Stimulated activated memory B cell treated with anti-CD40 and anti-IgM and Interleukin-4, amounts not matched to agents 10 μg/mL and 1 μg/mL and 100 μg/mL, for 72 hours (primary cell): ENCODE results near the gene ECI1.

Experiments
- ATAC-seq: fragments of 150-1000 bp; cut with Tn5 transposase; 2 replicates; pipeline ENCODE4 v1.10.0; 2021
- H3K27ac Mint-ChIP-seq: one replicate; pipeline ENCODE4 v1.8.0; 2022; ENCODE audit warnings: mild to moderate bottlenecking, mixed read lengths
- H3K27me3 Mint-ChIP-seq: one replicate; pipeline ENCODE4 v1.8.0; 2022; ENCODE audit warnings: mixed read lengths
- H3K36me3 Mint-ChIP-seq: one replicate; pipeline ENCODE4 v1.8.0; 2022; ENCODE audit warnings: mixed read lengths
- H3K4me1 Mint-ChIP-seq: one replicate; pipeline ENCODE4 v1.8.0; 2022; ENCODE audit warnings: mixed read lengths
- H3K4me3 Mint-ChIP-seq: one replicate; pipeline ENCODE4 v1.8.0; 2022; ENCODE audit warnings: mild to moderate bottlenecking, moderate library complexity, mixed read lengths
- H3K9me3 Mint-ChIP-seq: one replicate; pipeline ENCODE4 v1.8.0; 2022; ENCODE audit warnings: mixed read lengths

Gene ECI1

DNA sequence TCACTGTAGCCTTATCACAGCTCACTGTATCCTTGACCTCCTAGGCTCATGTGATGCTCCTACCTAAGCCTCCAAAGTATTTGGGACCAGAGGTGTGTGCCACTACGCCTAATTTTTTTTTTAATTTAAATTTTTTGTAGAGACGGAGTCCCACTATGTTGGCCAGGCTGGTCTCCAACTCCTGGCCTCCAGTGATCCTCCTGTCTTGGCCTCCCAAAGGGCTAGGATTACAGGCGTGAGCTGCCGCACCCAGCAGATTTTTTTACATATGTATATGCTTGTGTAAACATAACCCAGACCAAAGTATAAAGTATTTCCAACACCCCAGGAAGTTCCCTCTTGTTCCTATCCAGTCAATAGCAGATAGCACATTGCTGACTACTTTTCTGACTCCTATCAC, 35.1 kb downstream of the ECI1 start:
- peaks cover 22% of the 10 kb centered on the region for H3K4me1 Mint-ChIP-seq
- peak overlapping the region; percentile 79 for H3K4me3 Mint-ChIP-seq
- H3K27ac Mint-ChIP-seq, result peak overlapping the region; percentile 83
- ATAC-seq, result no peak
- peaks cover 18% of the 10 kb centered on the region for H3K36me3 Mint-ChIP-seq
- H3K27me3 Mint-ChIP-seq, result no peaks in the 10 kb centered on the region
- H3K9me3 Mint-ChIP-seq, result no peaks in the 10 kb centered on the region

DNA sequence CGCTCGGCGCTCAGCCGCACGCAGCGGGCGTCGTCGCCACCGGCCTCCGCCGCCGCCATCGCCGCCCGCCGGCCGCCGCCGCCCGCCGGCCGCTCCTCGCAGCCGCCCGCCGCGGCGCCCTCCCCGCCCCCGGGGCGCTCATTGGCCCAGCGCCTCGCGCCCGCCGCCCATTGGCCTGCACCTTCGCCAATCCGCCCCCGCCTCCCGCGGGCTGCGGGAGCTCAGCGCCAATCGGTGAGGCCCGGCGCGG, 36.7 kb downstream of the ECI1 start, which contains the start of gene PGP:
Gene PGP, minus strand, starts transcription at position 122 of the 250 bp plus-strand sequence. Its CDS starts 63 bp downstream, at position 59.
- Mint-ChIP-seq H3K9me3 (no peaks in the 10 kb centered on the region), H3K27me3 (no peaks in the 10 kb centered on the region), H3K27ac (peak within 1 kb of the TSS; percentile 83), H3K36me3 (peaks cover 24% of the 10 kb centered on the region), H3K4me1 (peaks cover 27% of the 10 kb centered on the region), H3K4me3 (peak within 1 kb of the TSS; percentile 79)
- ATAC-seq, result peak; percentile 97

DNA sequence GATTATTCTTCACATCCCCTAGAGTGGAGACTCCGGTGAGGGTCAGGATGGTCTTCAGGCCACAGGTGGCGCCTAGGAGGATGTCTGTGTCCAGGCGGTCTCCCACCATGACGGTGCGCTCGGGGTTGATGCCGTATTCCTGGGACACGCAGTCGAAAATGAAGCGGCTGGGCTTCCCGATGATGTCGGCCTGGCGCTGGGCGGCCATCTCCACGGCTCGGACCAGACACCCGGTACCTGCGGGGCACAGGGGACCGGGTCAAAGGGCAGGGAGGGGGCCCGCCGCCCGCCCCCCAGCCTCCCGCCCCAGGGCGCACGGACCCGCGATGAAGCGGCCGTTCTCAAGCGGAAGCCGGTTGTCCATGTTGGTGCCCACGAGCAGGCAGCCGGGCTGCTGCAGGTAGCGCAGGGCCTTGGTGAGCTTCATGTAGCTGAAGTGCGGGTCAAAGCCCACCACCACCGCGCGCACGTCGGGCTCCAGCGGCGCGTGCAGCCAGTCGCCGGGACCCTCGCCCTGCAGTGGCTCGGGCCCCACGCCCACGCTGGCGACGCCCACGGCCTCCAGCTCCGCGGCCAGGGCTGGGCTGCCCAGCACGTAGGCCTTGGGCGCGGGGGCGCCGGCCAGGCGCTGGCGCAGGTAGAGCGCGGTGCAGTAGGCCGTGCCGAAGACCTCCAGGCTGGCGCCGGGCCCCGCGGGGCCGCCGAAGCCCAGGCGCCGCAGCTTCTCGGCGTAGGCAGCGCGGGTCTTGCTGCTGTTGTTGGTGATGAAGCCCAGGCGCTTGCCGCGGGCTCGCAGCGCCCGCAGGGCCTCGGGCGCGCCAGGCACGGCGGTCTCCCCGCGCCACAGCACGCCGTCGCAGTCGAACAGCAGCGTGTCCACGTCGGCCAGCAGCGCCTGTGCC, 37.3 kb downstream of the ECI1 start:
- no peak for ATAC-seq
- no peaks in the 10 kb centered on the region for H3K27me3 Mint-ChIP-seq

DNA sequence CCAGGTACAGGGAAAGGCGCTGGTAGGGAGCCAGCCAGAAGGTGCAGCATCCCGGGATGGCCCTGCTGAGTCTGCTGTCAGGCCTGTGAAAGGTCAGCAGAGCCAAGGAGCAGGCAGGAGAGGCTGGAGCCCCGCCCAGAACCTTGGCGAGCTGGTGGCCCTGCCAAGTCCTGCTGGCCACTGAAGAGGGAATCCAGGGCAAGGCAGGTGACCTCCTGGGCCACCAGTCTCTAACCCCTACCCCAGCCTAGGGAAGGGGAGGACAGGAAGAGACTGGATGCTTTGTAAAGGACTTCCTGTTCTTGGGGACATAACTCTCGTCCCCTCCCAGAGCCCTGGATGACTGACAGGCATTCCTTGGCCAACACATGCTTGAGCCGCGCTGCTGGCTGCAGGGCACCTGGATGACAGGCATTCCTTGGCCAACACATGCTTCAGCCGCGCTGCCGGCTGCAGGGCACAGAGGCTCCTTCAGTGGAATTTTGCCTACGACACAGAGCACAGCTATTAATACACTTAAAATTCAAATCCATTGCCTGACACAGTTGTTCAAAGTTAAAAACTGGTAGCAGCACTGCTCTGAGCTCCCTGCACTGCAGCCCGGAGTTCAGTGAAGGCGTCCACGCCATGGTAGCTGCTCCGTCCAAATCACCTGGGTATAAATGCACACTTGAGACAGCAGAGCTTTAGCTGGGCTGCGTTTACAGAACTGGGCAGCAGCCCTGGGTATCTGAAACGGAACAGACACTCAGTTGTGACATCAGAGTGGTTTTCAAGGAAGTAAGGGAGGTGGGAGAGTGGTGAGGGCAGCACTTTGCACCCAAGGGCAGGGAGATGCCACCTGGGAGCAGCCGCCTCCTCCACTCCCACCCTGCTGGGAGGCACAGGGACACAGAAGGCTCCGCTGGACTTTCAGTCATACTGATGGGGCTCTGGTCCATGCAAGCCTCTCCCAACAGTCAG, 38.7 kb downstream of the ECI1 start:
- peaks cover 32% of the 10 kb centered on the region for H3K4me1 Mint-ChIP-seq
- H3K27me3 Mint-ChIP-seq, result no peaks in the 10 kb centered on the region
- no peaks in the 10 kb centered on the region for H3K9me3 Mint-ChIP-seq
- H3K36me3 Mint-ChIP-seq, result peaks cover 36% of the 10 kb centered on the region
- ATAC-seq, result no peak
- peak overlapping the region; percentile 70 for H3K4me3 Mint-ChIP-seq
- H3K27ac Mint-ChIP-seq, result no peak overlapping the region

More for the DNA sequence above, 37.3 kb downstream of the ECI1 start:
- peaks cover 27% of the 10 kb centered on the region for H3K4me1 Mint-ChIP-seq
- peak overlapping the region; percentile 83 for H3K27ac Mint-ChIP-seq
- H3K4me3 Mint-ChIP-seq, result peak overlapping the region; percentile 70
- no peaks in the 10 kb centered on the region for H3K9me3 Mint-ChIP-seq
- H3K36me3 Mint-ChIP-seq, result peaks cover 24% of the 10 kb centered on the region

DNA sequence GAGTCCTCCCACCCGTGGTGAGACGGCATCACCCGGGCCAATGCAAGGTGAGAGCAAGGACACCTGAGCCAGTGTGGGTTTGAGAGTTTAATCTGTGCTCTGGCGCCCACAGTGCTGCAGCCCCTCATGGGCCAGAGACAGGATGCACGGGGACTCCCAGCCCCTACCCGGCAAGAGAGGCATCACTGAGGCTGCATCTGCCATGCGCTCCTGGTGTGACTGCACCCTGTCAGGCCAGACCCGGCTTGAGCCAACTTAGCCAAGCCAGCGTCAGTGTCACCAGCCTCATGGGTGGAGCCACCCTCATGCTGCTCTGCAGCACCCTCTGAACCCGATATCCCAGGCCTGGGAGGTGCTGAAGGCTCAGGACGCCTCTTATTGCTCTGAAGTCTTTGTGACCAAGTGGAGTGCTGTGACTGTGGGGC, 39.5 kb downstream of the ECI1 start:
- Mint-ChIP-seq H3K27ac (no peak overlapping the region), H3K4me3 (no peak overlapping the region), H3K27me3 (no peaks in the 10 kb centered on the region), H3K9me3 (no peaks in the 10 kb centered on the region), H3K4me1 (peaks cover 38% of the 10 kb centered on the region), H3K36me3 (peaks cover 41% of the 10 kb centered on the region)
- no peak for ATAC-seq

DNA sequence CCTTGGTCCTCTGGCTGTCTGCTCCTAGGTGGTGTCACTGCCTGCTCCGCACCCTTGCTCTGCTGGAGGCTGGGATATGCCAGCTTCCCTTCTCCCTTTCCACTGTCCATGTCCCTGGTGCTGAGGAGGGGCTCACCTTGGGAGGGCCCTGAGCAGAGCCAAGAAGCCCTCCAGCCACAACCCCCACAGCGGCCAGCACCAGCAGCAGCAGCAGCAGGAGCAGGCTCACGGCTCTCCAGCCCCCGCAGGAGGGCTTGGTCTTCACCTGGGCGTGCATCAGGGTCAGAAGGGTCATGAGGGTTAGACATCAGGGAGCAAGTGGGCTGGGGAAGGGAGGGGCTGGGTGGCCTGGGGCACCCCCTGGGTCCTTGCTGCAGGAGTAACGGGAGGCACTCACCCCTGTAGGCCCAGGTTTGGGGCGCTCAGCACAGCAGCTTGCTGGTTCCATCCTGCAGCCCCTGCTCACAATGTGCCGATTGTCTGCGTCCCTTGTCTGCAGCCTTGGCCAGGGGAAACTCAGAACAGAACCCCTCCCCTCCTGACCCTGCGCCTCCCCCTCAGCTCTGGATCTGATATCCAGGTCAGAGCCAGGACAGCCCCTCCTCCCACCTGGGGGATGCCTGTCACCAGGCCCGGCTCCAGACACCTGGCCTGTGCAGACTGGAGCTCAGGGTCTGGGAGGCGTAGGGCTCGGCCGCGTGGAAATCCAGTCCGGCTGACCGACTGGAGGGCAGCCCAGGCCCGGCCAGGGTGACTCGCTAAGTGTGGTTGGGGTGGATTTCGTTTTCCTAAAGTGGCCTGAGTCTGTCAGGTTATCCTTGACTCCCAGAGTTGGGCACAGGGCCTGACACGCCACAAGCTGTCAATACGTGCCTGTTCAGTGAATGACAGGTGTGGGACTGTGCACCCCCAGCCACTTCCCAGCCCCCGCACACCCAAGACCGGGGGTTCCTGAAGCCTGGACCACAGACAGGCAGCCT, 40.7 kb downstream of the ECI1 start, which contains the start of gene BRICD5:
Gene BRICD5, minus strand, starts transcription at position 478 of the 980 bp plus-strand sequence. Its CDS starts 30 bp downstream, at position 448.
- Mint-ChIP-seq H3K27me3 (no peaks in the 10 kb centered on the region), H3K27ac (no peak within 1 kb of the TSS), H3K4me3 (no peak within 1 kb of the TSS), H3K9me3 (no peaks in the 10 kb centered on the region), H3K36me3 (peaks cover 41% of the 10 kb centered on the region), H3K4me1 (peaks cover 46% of the 10 kb centered on the region)
- no peak for ATAC-seq

DNA sequence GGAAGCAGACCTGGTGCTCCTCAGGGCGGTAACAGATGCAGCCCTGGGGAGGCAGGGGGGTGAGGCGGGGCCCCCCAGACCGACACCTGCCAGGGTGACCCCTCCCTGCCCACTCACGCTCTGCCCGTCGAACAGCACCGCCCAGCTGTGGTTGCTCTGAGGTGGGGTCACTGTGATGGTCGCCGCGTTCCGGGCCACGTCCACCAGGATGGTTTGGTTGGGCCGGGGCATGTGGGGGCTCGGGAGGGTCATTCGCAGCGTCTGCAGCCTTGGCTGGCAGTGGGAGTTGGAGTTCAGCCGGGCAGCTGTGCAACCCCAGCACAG, 41.4 kb downstream of the ECI1 start:
- peaks cover 41% of the 10 kb centered on the region for H3K36me3 Mint-ChIP-seq
- no peak for ATAC-seq
- H3K27ac Mint-ChIP-seq, result no peak overlapping the region
- H3K4me3 Mint-ChIP-seq, result no peak overlapping the region
- H3K9me3 Mint-ChIP-seq, result no peaks in the 10 kb centered on the region
- H3K4me1 Mint-ChIP-seq, result peaks cover 46% of the 10 kb centered on the region
- H3K27me3 Mint-ChIP-seq, result no peaks in the 10 kb centered on the region

DNA sequence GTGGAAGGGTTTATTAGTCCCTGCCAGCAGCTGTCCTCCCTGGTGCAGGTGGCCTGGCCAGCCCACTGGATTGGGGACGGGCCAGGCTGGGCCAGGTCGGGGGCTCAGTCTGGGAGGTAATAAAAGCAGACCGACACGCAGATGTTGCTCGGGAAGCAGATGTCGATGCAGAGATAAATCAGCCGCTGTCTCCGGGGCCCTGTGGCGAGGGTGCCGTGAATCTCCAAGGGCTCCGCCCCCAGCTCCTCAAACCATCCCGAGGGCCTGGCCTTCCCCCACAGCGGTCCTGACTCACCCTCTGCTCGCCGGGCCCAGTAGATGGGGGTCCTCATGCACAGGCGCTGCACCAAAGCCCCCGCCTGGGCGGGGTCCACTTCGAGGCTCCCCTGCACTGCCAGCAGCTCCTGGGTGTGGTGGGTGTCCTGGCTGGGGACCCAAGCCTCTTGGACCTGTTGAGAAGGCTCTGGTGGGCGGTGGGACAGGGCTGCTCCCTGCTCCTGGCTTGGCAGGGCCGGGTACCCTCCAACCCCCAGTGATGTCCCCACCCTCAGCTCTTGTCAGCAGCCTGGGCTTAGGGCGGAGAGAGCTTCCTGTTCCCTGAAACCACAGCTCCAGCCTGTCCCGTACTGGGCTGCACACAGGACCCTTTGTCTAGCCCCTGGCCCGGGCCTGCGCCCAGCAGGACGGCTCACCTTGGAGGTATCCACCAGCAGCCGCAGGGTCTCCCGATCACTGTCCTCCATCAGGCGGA, 42.0 kb downstream of the ECI1 start:
- no peak for ATAC-seq
- H3K9me3 Mint-ChIP-seq, result no peaks in the 10 kb centered on the region
- H3K36me3 Mint-ChIP-seq, result peaks cover 41% of the 10 kb centered on the region
- H3K4me1 Mint-ChIP-seq, result peaks cover 51% of the 10 kb centered on the region
- no peak overlapping the region for H3K27ac Mint-ChIP-seq
- H3K4me3 Mint-ChIP-seq, result no peak overlapping the region
- no peaks in the 10 kb centered on the region for H3K27me3 Mint-ChIP-seq

DNA sequence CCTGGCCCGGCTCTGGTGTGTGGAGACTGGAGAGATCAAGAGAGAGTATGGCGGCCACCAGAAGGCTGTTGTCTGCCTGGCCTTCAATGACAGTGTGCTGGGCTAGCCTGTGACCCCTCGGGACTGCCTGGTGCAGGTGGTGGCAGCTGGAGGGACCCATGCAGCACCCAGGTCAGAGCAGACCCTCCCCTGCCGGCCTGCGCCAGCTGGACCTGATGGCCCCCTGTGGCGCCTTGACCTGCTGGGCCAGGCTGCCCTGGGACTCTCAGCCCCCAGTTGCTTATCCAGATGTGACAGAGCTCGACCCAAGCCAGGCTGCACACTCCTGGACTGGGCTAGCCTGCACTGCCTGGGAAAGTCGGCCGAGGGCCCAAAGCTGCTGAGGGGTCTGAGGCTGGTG, 42.6 kb downstream of the ECI1 start:
- Mint-ChIP-seq H3K27me3 (no peaks in the 10 kb centered on the region), H3K4me3 (no peak overlapping the region), H3K27ac (no peak overlapping the region), H3K4me1 (peaks cover 56% of the 10 kb centered on the region), H3K9me3 (no peaks in the 10 kb centered on the region), H3K36me3 (peaks cover 41% of the 10 kb centered on the region)
- ATAC-seq, result no peak

DNA sequence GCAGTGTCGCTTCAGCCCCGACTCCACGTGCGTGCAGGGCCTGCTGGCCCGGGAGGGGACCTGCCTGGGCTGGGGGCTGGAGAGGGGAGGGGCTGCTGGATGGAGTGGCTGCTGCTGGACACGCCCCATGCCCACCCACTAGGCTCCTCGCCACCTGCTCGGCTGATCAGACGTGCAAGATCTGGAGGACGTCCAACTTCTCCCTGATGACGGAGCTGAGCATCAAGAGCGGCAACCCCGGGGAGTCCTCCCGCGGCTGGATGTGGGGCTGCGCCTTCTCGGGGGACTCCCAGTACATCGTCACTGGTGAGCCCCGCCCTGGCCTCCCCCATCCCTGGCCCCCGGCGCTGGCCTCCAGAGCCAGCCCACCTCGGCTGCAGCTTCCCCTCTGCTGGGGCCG, 43.1 kb downstream of the ECI1 start:
- Mint-ChIP-seq H3K27ac (no peak overlapping the region), H3K36me3 (peaks cover 37% of the 10 kb centered on the region), H3K9me3 (no peaks in the 10 kb centered on the region), H3K27me3 (no peaks in the 10 kb centered on the region), H3K4me3 (no peak overlapping the region), H3K4me1 (peaks cover 57% of the 10 kb centered on the region)
- no peak for ATAC-seq

DNA sequence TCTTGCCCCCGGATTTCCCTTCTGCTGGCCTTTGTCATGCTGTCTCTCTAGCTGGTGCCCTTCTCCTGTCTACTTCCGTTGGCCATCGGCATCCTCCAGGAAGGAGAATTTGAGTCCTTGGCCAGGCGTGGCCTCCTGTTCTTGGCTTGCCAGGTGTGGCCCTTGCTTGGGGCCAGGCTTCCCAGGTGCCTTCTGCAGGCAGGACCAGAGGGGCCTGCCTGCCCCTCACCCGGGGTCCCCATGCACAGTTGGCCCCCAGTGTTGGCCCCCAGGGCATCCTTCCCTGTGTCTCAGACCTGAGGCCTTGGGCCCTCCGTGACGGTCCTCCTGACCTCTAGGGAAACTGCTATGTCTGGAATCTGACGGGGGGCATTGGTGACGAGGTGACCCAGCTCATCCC, 43.5 kb downstream of the ECI1 start:
- Mint-ChIP-seq H3K36me3 (peaks cover 33% of the 10 kb centered on the region), H3K27me3 (no peaks in the 10 kb centered on the region), H3K27ac (no peak overlapping the region), H3K4me1 (peaks cover 53% of the 10 kb centered on the region), H3K9me3 (no peaks in the 10 kb centered on the region), H3K4me3 (peak overlapping the region; percentile 7)
- ATAC-seq, result no peak

DNA sequence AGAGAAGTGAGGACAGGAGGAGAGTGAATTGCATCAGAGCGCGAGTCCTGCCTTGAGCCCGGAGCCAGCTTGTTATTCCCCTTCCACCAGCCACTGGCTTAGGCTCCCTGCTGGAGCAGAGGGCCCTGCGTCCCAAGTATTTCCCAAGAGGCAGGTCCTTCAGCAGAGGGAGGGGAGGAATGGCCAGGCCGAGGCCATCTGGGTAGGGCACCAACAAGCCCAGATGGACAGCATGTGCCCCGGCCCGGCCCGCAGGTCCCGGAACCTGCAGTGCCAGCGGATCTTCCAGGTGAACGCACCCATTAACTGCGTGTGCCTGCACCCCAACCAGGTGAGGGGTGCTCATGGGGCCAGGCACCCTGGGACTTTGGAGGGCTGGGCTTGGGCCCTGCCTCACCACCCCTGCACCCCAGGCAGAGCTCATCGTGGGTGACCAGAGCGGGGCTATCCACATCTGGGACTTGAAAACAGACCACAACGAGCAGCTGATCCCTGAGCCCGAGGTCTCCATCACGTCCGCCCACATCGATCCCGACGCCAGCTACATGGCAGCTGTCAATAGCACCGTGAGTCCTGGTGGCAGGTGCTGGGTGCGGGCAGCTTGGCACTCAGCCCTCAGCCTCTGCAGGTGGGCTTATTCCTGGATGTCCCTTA, 44.5 kb downstream of the ECI1 start:
- H3K36me3 Mint-ChIP-seq, result peaks cover 27% of the 10 kb centered on the region
- H3K4me3 Mint-ChIP-seq, result peak overlapping the region; percentile 65
- peaks cover 44% of the 10 kb centered on the region for H3K4me1 Mint-ChIP-seq
- H3K27ac Mint-ChIP-seq, result no peak overlapping the region
- ATAC-seq, result no peak
- no peaks in the 10 kb centered on the region for H3K27me3 Mint-ChIP-seq
- H3K9me3 Mint-ChIP-seq, result no peaks in the 10 kb centered on the region

DNA sequence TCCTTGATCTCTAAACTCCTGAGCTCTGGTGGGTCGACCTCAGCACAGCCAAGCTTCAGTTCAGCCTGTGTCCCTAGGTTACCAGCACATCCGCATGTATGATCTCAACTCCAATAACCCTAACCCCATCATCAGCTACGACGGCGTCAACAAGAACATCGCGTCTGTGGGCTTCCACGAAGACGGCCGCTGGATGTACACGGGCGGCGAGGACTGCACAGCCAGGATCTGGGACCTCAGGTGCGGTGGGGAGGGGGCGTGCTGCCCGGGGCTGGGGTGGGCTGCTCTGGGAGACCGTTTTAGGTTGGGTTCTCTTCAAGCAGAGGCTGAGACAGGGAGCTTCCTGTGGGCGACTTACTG, 45.0 kb downstream of the ECI1 start:
- no peaks in the 10 kb centered on the region for H3K27me3 Mint-ChIP-seq
- no peaks in the 10 kb centered on the region for H3K9me3 Mint-ChIP-seq
- peaks cover 23% of the 10 kb centered on the region for H3K36me3 Mint-ChIP-seq
- no peak for ATAC-seq
- peaks cover 40% of the 10 kb centered on the region for H3K4me1 Mint-ChIP-seq
- H3K4me3 Mint-ChIP-seq, result peak overlapping the region; percentile 65
- H3K27ac Mint-ChIP-seq, result peak overlapping the region; percentile 87

DNA sequence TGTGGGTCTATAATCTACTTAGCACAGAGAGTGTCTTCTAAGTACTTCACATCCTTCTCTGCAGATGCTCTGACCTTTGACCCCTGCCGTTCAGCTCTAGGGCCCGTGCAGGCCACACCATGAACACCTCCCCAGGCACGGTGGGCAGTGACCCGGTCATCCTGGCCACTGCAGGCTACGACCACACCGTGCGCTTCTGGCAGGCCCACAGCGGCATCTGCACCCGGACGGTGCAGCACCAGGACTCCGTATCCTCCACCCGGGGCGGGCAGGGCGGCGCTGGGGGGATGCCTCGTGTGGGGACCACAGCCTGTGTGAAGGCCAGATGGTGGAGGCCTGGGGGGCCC, 45.4 kb downstream of the ECI1 start:
- Mint-ChIP-seq H3K36me3 (peaks cover 23% of the 10 kb centered on the region), H3K27ac (peak overlapping the region; percentile 87), H3K27me3 (no peaks in the 10 kb centered on the region), H3K4me3 (peak overlapping the region; percentile 65), H3K4me1 (peaks cover 40% of the 10 kb centered on the region), H3K9me3 (no peaks in the 10 kb centered on the region)
- ATAC-seq, result peak; percentile 35
